K562 (cell line): ENCODE data around the gene MAGI1. TPM values are rescaled to one million over a fixed set of nuclear protein-coding genes. Genes with fewer than 3 reads are reported as not detected.

Source experiments
- ATAC-seq: fragments of 200-7000 bp; cut with Tn5 transposase; 3 replicates; pipeline ENCODE4 v1.9.1; 2020; ENCODE audit warnings: moderate library complexity
- BruUV-seq: library from RNA; stranded (reverse); fragments of 400-500 nt; replicated peaks from 2 replicates; lab custom pipeline; 2021; lab: Mats Ljungman, UMichigan
- CTCF ChIA-PET: fragments of 300-600 bp; formaldehyde crosslinking; extraction: SDS; loops from one replicate; lab custom pipeline; 2021; ENCODE audit warnings: low intra/inter-chr PET ratio; lab: Yijun Ruan, JAX
- POLR2A ChIA-PET: fragments of 300-600, 350-650 bp; sonication (Branson Sonifier 250); formaldehyde crosslinking; extraction: SDS; loops from one replicate; lab custom pipeline; 2021; ENCODE audit warnings: antibody characterized with exemption, inconsistent platforms; lab: Yijun Ruan, JAX
- DNase-seq, 4 experiments: peaks; one replicate each; pipeline versions ENCODE4 v3.0.0 to v3.0.0-alpha.2; 2011 to 2018; ENCODE audit warnings: low spot score in 3 of 4, mixed read lengths in 3 of 4; ENCODE audit errors: extremely low read depth in 1 of 4
- FAIRE-seq: peaks from 2 replicates; lab custom pipeline; 2011; peaks lifted over from hg19 to GRCh38; lab: Jason Lieb, UNC
- H2AFZ ChIP-seq: 2 replicates; pipeline ENCODE4 v1.6.0; 2011; ENCODE audit warnings: low read depth, low read length, control low read depth, inconsistent platforms
- H3K27ac ChIP-seq: fragments of 200-600 bp; 3 replicates; pipeline ENCODE4 v1.8.0; 2011; ENCODE audit warnings: low read depth, mild to moderate bottlenecking, control low read depth, inconsistent platforms, low read length, moderate library complexity, mixed read lengths; ENCODE audit errors: extremely low read depth
- H3K27me3 ChIP-seq, 2 experiments: fragments of 300-600 bp in 1 of 2; 2 replicates in 1 of 2; 3 replicates in 1 of 2; pipeline versions ENCODE4 v1.6.0 to v1.8.0; 2011; ENCODE audit warnings: inconsistent platforms in 2 of 2, low read length in 2 of 2, mild to moderate bottlenecking in 1 of 2, mixed read lengths in 1 of 2, moderate library complexity in 1 of 2; ENCODE audit not compliant: control insufficient read depth in 2 of 2, insufficient read depth in 2 of 2
- H3K36me3 ChIP-seq: fragments of 300-600 bp; 3 replicates; pipeline ENCODE4 v1.8.0; 2011; ENCODE audit warnings: mild to moderate bottlenecking, low read length, inconsistent platforms; ENCODE audit not compliant: control insufficient read depth, insufficient read depth
- H3K4me1 ChIP-seq, 2 experiments: fragments of 200-600 bp in 1 of 2; replicated peaks in 1 of 2; 2 replicates in 1 of 2; 3 replicates in 1 of 2; pipeline versions ENCODE4 v1.5.1 to v1.8.0; 2011; ENCODE audit warnings: inconsistent platforms in 2 of 2, low read length in 2 of 2, mild to moderate bottlenecking in 1 of 2, mixed read lengths in 1 of 2, moderate library complexity in 1 of 2; ENCODE audit not compliant: control insufficient read depth in 2 of 2, insufficient read depth in 2 of 2
- H3K4me2 ChIP-seq: 2 replicates; pipeline ENCODE4 v1.6.1; 2011; ENCODE audit warnings: low read length, control low read depth, inconsistent platforms, mixed read lengths; ENCODE audit not compliant: insufficient read depth
- H3K4me3 ChIP-seq: fragments of 200-600 bp; sonication (generic), shearing (Covaris generic); 2 replicates; pipeline ENCODE4 v1.5.1; 2016; ENCODE audit warnings: control low read depth, inconsistent platforms
- H3K79me2 ChIP-seq: fragments of 200-600 bp; 3 replicates; pipeline ENCODE4 v1.8.0; 2011; ENCODE audit warnings: low read length, inconsistent platforms; ENCODE audit not compliant: control insufficient read depth, insufficient read depth
- H3K9ac ChIP-seq, 2 experiments: 2 replicates each; pipeline versions ENCODE4 v1.6.0 to v1.6.1; 2011; ENCODE audit warnings: low read depth in 2 of 2, low read length in 2 of 2, control low read depth in 1 of 2, inconsistent platforms in 1 of 2, mild to moderate bottlenecking in 1 of 2, mixed read lengths in 1 of 2; ENCODE audit not compliant: insufficient read depth in 1 of 2
- H3K9me1 ChIP-seq: one replicate; pipeline ENCODE4 v1.6.0; 2011; ENCODE audit warnings: inconsistent platforms, mild to moderate bottlenecking, low read length, moderate library complexity; ENCODE audit not compliant: control insufficient read depth, insufficient read depth
- H3K9me3 ChIP-seq: replicated peaks from 2 replicates; pipeline ENCODE4 v1.5.1; 2011; ENCODE audit warnings: low read depth, low read length, inconsistent platforms; ENCODE audit not compliant: control insufficient read depth, insufficient read depth
- H4K20me1 ChIP-seq: replicated peaks from 2 replicates; pipeline ENCODE4 v1.6.1; 2011; ENCODE audit warnings: low read length, inconsistent platforms, mixed read lengths; ENCODE audit not compliant: control insufficient read depth, insufficient read depth
- BRD9 ChIP-seq: fragments of 450-650 bp; IDR thresholded peaks from 2 replicates; pipeline ENCODE4 v1.6.1; 2018; ENCODE audit warnings: low read depth; ENCODE audit not compliant: partially characterized antibody
- DMBX1 ChIP-seq: fragments of 250-450 bp; sonication (Bioruptor Pico); IDR thresholded peaks from 2 replicates; pipeline ENCODE4 v1.8.0; 2022; ENCODE audit warnings: inconsistent platforms, mild to moderate bottlenecking, moderate library complexity, borderline replicate concordance
- KDM1A ChIP-seq, 2 experiments: fragments of 450-650 bp; IDR thresholded peaks; 2 replicates each; pipeline ENCODE4 v1.6.1; 2016; ENCODE audit warnings: mild to moderate bottlenecking in 2 of 2
- KDM5B ChIP-seq: fragments of 200-600 bp; sonication (generic); IDR thresholded peaks from 2 replicates; pipeline ENCODE4 v1.6.1; 2012; ENCODE audit warnings: low read depth, mild to moderate bottlenecking, moderate library complexity, low read length, control low read depth, inconsistent platforms; ENCODE audit not compliant: insufficient replicate concordance
- RBM15 ChIP-seq: fragments of 200-400 bp; formaldehyde crosslinking; IDR thresholded peaks from 2 replicates; pipeline ENCODE4 v1.6.1; 2018; ENCODE audit warnings: mild to moderate bottlenecking, low read length, moderate library complexity; ENCODE audit not compliant: insufficient read depth
- U2AF1 ChIP-seq: fragments of 200-400 bp; formaldehyde crosslinking; optimal IDR thresholded peaks from 2 replicates; pipeline ENCODE3; 2017; ENCODE audit warnings: mild to moderate bottlenecking, low read depth, low read length, moderate library complexity
- ZBTB1 ChIP-seq: sonication (generic); formaldehyde crosslinking; IDR thresholded peaks from 2 replicates; pipeline ENCODE4 v1.8.1; 2023; ENCODE audit warnings: missing genetic modification reagents, low read depth, mild to moderate bottlenecking, borderline replicate concordance
- ZNF316 ChIP-seq: fragments of 450-650 bp; IDR thresholded peaks from 2 replicates; pipeline ENCODE4 v1.6.1; 2016
- ZNF764 ChIP-seq: fragments of 250-450 bp; sonication (Bioruptor Pico); IDR thresholded peaks from 2 replicates; pipeline ENCODE4 v1.4.0; 2020; ENCODE audit warnings: low read depth, mild to moderate bottlenecking, moderate library complexity
- WGBS: fragments of 100-300 bp; shearing (Covaris generic); methylation state at CpG from one replicate; pipeline ENCODE4 v1.1.6; 2016; ENCODE audit warnings: low coverage, mixed read lengths; ENCODE audit not compliant: insufficient coverage; ENCODE audit errors: missing lambda C conversion rate; 5-methylcytosine and 5-hydroxymethylcytosine counted together
- in situ Hi-C: fragments of 300-500 bp; cut with MboI; formaldehyde crosslinking; loops from 4 replicates; pipeline ENCODE4 v1.15.0; 2018; ENCODE audit warnings: inconsistent platforms, mixed read lengths
- intact Hi-C: fragments of 100-400 bp; cut with micrococcal nuclease; formaldehyde crosslinking; loops from 2 replicates; pipeline ENCODE4 v1.14.2; 2022
- polyA plus RNA-seq, 8 experiments: library from polyadenylated mRNA; depleted of rRNA in 4 of 8; stranded (reverse) in 5 of 8; unstranded in 3 of 8; fragments of >200 nt; fragmentation: Nextera tagmentation in 2 of 8; fragmentation: Illumina TruSeq in 1 of 8; extraction: Ambion mirVana in 2 of 8; extraction: Trizol in 1 of 8; gene quantifications; 2 replicates each; pipeline versions ENCODE4 v1.2.1 to v1.2.3, GENCODE V29; 2011 to 2014; ENCODE audit warnings: inconsistent platforms in 1 of 8, missing spikeins in 1 of 8
- total RNA-seq, 7 experiments: library from RNA; depleted of rRNA in 6 of 7; stranded (reverse); fragments of >200 nt in 6 of 7; fragmentation: Illumina TruSeq in 2 of 7; extraction: Trizol in 2 of 7; gene quantifications; 2 replicates each; pipeline versions ENCODE4 v1.2.1 to v1.2.3, GENCODE V29; 2011 to 2021; ENCODE audit warnings: low replicate concordance in 1 of 7
- TF ChIP-seq, protein P1 (sequence below), 2 experiments: fragments of 250-450 bp in 1 of 2; fragments of 450-650 bp in 1 of 2; sonication (Bioruptor Pico) in 1 of 2; IDR thresholded peaks; 2 replicates each; pipeline versions ENCODE4 v1.6.1 to v1.8.0; 2016 to 2021; ENCODE audit warnings: mild to moderate bottlenecking in 2 of 2, moderate library complexity in 2 of 2, missing compliant biosample characterization in 1 of 2, missing genetic modification characterization in 1 of 2

Gene MAGI1
- total and polyA plus RNA-seq, 9 of the 15 experiments (the other 6 are each of a cell fraction or from before 2014, with no cell fraction given), result 7.8 to 59.4 (median 43.2) TPM

- H3K9ac ChIP-seq, result no peak overlapping the region
- intact Hi-C loops (no loop called here), in situ Hi-C loops (no loop called here)
- no peaks in the 10 kb centered on the region for H3K79me2 ChIP-seq
- no peak overlapping the region for H3K4me3 ChIP-seq
- BruUV-seq, result no TSS peak
- TF ChIP-seq DMBX1 (CRISPR knock-in tag) (no peak), KDM5B (no peak)
- ATAC-seq (no peak), FAIRE-seq (no peak), DNase-seq (no peak)
- 0% methylated on average over 4 of the region's 4 CpGs for WGBS
- H3K9me3 ChIP-seq, result no peaks in the 10 kb centered on the region
- ChIA-PET CTCF (no interaction called here), POLR2A (no interaction called here)
- no peak overlapping the region for H2AFZ ChIP-seq
- no peaks in the 10 kb centered on the region for H4K20me1 ChIP-seq
- no peaks in the 10 kb centered on the region for H3K9me1 ChIP-seq
- H3K4me2 ChIP-seq, result no peak overlapping the region
- no peaks in the 10 kb centered on the region for H3K36me3 ChIP-seq
- H3K27me3 ChIP-seq, result no peaks in the 10 kb centered on the region
- H3K27ac ChIP-seq, result no peak overlapping the region
- no peaks in the 10 kb centered on the region for H3K4me1 ChIP-seq
Observed at GRCh38 chr3:65884071-65884470, 154.6 kb downstream of the MAGI1 start.

DNA sequence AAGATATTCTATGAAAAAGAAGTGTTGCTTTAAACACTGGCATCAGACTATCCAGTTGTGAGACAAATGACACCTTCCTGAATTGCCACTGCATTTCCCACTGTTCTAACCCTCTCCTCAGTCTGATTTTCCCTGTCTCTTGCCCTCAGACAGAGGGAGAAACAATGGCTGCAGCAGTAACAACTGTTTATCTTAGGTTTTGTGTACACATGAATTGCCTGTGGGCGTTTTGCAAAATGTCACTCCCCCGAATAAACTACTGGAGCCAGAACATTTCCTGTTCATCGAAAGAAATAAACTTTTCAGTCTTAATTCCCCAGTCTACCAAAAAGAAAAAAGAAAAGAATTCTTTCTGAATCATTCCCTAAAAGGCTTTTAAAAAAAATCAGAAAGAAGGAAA is 155.1 kb downstream of the MAGI1 start:
- H3K36me3 ChIP-seq, result no peaks in the 10 kb centered on the region
- H2AFZ ChIP-seq, result no peak overlapping the region
- H3K4me3 ChIP-seq, result no peak overlapping the region
- H3K9me1 ChIP-seq, result no peaks in the 10 kb centered on the region
- FAIRE-seq (no peak), ATAC-seq (no peak), DNase-seq (no peak)
- TF ChIP-seq U2AF1 (no peak), ZNF316 (no peak), BRD9 (no peak), ZBTB1 (CRISPR knock-in tag) (no peak), RBM15 (no peak), KDM1A (IDR thresholded peaks at IDR 0.05) (no peak), ZNF764 (CRISPR knock-in tag) (no peak)
- TF ChIP-seq, protein P1, sequence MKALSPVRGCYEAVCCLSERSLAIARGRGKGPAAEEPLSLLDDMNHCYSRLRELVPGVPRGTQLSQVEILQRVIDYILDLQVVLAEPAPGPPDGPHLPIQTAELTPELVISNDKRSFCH (CRISPR knock-in tag; IDR thresholded peaks at IDR 0.05), result no peak
- TF ChIP-seq, protein P1 (tag; IDR thresholded peaks at IDR 0.05), result no peak
- no peaks in the 10 kb centered on the region for H3K4me1 ChIP-seq
- H3K9me3 ChIP-seq, result no peaks in the 10 kb centered on the region
- no peak overlapping the region for H3K9ac ChIP-seq
- H3K4me2 ChIP-seq, result no peak overlapping the region
- no peaks in the 10 kb centered on the region; a peak in 1 of 5 replicates for H3K27me3 ChIP-seq
- POLR2A ChIA-PET, result no interaction called here
- in situ Hi-C loops (no loop called here), intact Hi-C loops (no loop called here)
- no peaks in the 10 kb centered on the region for H4K20me1 ChIP-seq
- WGBS, result 0% methylated on average over 3 of the region's 3 CpGs
- no peaks in the 10 kb centered on the region for H3K79me2 ChIP-seq
- CTCF ChIA-PET, result no interaction called here
- no TSS peak for BruUV-seq
- H3K27ac ChIP-seq, result no peak overlapping the region
